GM19240 (cell line): Measurements from ENCODE around the gene COL9A3.

Experiments used
- DNase-seq: peaks from one replicate; pipeline ENCODE4 v3.0.0; 2011; ENCODE audit warnings: low spot score; ENCODE audit not compliant: insufficient read length

COL9A3 gene

GRCh38 chr20:62778601-62779416, 38.0 kb upstream of the COL9A3 start:
- DNase-seq, result no peak

- DNase-seq, result no peak
Observed at GRCh38 chr20:62779417-62779685, 37.5 kb upstream of the COL9A3 start.

- no peak for DNase-seq
Observed at GRCh38 chr20:62780204-62780603, 36.6 kb upstream of the COL9A3 start.

- DNase-seq, result no peak
Observed at GRCh38 chr20:62780696-62781095, 36.2 kb upstream of the COL9A3 start.

DNA sequence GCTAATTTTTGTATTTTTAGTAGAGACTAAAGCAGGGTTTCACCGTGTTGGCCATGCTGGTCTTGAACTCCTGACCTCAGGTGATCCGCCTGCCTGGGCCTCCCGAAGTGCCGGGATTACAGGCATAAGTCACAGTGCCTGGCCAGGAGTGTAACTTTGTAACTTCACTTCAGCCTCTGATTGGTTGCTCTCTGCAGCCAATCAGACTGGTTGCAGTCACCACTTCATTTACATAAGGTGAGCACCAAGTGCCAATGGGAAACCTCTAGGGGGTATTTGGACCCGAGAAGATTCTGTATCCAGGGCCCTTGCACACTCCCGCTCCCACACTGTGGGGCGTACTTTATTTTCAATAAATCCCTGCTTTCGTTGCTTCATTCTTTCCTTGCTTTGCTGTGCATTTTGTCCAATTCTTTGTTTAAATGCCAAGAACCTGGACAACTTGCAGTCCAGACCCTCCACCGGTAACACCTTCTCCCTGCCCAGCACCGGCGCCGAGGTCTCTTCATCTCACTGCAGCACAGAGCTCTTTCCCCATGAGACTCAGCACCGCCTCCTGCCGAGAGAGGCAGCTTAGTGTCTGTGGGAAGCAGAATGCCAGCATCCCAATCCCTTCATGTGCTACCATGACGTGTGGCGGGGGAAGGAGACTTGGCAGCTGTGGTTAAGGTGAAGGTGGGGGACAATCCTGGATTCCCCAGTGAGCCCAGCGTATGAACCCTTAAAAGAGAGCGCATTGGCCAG, 34.5 kb upstream of the COL9A3 start:
- no peak for DNase-seq

GRCh38 chr20:62782893-62783278, 34.0 kb upstream of the COL9A3 start:
- no peak for DNase-seq

DNA sequence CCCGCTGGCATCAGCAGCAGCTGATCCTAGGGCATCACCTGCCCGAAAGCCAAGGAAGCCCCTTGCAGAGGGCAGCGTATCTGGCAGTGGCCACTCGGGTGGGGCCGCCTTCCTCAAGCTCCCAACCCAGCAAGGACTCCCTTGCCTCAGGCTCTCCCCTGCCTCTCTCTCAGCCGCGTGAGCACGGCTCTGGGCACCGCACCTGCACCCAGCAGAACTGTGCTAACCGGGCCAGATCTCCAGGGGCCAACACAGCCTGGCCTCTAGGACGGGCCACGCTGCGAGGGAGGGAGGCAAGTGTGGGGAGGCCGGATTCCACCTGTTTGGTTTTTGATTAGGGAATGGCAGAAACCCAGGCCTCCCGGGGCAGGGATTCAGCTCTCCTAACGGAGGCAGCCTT, 32.4 kb upstream of the COL9A3 start:
- no peak for DNase-seq

GRCh38 chr20:62785393-62785792, 31.5 kb upstream of the COL9A3 start:
- DNase-seq, result no peak

GRCh38 chr20:62786157-62786556, 30.7 kb upstream of the COL9A3 start:
- no peak for DNase-seq

DNA sequence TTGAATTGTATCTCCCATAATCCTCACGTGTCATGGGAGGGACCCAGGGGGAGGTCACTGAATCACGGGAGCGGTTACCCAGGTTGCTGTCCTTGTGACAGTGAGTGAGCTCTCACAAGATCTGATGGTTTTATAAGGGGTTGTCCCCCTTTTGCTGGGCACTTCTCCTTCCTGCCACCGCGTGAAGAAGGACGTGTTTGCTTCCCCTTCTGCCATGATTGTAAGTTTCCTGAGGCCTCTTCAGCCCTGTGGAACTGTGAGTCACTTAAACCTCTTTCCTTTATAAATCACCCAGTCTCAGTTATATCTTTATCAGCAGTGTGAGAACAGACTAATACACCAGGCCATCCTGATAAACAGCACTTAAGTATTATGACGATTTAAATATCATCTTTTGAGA, 29.5 kb upstream of the COL9A3 start:
- DNase-seq, result no peak

DNA sequence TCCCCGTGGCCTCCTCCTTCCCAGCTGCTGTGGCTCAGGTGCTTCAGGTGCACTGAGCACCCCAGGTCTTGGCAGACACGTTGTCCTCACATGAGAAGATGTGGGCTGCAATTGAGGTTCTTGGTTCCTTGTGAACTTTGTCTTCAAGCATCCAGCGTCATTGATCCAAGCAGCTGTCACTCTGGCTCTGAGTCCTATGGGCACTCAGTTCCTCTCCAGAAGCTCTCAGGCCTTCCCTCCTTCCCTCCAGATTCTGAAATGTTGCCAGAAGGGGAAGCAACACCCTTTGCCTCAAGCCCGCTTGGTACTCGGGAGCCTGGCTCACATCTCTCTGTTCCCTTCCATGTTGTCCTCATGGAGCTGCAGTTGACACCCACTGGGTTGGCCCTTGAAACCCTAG, 29.0 kb upstream of the COL9A3 start:
- DNase-seq, result no peak

DNA sequence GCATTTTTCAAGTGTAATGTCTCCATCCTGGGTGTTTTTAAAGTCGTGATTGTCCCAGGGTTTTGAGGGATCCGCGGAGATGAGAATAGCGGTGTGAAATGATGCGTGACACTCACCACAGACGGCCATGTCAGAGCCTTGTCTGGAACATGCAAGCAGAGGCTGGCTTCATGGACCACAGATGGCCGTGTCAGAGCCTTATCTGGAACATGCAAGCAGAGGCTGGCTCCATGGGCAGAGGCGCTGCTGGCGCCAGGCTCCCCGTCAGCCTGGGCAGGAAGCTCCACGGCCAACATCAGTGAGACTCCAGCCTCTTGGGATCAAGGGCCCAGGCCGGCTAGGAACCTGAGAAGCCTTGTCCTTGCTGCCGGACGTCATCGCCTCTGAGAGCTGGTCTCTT, 28.2 kb upstream of the COL9A3 start:
- no peak for DNase-seq

DNA sequence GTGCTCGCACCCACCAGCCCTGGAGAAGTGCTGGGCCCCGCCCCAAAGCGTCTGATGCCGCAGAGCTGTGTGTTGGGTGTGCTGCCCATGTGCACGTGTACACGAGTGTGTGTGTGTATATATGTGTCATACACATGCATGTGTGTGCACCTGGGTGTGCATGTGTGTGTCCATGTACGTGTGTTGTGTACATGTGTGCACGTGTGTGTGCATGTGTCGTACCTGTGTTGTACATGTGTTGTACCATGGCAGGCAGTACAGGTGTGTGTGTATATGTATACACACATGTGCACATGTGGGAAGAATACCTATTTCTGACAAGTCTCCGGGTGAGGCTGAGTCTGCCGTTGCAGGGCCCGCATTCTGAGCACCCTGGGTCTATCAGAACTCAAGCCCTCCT, 26.8 kb upstream of the COL9A3 start:
- no peak for DNase-seq

DNA sequence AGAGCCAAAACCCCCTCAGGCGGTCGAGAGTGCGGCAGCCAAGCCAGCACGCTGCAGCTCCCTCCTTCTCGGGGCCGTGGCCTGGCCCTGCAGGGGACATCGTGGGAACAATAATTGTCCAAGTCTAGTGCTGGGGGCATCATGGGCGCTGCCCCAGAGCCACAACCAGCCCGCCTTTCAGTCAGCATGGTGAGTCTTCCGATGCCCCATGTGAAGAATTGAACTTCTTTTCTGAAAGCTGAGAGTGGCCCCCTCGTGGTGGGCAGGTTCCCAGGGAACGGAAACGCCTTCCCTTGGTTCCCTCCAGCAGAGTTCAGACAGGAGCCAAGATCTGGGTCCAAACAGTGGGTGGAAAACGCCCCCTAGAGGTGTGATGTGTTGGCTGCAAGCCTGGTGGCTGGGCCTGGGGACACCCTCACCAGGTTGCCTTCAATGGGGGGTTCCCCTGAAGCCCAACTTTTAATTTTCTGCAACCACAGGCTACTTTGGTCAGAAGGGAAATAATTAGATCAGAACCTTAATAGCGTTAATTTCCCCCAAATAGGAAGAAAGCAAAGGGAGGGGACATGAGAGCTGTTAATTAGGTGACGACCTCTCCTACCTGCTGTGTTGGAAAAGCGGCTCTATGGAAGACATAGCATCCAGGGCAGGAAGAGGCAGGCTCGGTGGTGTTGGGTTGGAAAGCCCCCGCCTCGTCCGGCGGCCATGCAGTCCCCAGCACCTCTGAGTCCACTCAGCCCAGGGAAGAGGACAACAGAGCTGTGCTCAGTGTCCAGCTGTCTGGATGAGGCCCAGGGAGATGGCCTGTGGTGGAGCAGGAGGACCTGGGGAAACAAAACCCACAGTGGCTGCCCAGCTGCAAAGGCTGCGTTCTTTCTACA, 25.3 kb upstream of the COL9A3 start:
- no peak for DNase-seq

- no peak for DNase-seq
Observed at GRCh38 chr20:62792182-62792939, 24.5 kb upstream of the COL9A3 start.

DNA sequence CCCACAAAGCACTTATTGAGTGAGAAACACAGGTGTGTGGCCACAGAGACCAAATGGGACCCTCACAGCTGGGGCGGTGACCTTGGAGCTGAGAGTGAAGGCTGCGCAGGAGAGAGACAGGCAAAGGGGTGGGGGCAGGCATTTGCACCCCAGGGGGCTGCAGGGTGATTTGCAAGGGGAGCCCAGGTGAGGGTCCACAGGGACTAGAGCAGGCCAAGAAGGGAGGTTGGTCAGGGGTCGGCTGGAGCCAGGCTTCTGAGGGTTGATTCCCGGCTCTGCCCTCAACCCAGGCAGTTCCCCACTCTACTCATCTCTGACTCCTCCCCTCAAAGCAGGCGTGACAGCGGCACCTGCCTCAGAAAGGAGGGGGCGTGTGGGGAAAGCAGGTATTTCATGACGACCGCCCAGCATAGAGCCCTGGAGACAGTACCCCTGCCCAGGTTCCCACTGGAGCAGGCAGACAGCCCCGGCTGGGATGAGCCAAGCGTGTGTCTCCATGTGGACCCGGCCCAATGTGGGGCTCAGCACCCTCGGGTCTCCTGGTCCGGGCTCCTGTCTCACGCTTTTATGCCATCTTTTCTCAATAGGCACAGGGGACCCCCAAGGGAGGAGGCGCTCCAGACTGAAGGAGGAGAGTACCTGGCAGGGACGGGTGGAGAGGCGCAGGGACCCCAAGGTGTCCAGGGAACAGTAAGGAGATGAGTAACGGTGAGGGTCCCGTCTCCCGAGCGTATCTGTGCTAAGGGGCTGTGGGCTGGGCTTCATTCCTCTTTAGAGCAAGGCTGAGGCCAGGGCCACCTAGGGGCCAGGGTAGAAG, 23.7 kb upstream of the COL9A3 start:
- no peak for DNase-seq

DNA sequence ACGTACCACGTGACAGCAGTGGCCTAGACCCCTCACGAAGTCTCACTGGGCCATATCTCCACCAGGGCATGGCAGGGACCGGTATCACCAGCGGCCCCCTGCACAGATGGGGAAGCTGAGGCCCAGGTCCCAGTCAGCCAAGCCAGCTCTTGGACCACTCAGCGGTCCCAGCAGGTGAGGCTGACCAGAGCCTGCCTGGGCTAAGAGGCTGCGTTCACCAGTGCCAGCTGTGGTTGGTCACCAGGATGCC, 23.2 kb upstream of the COL9A3 start:
- no peak for DNase-seq

GRCh38 chr20:62794007-62794724, 22.7 kb upstream of the COL9A3 start:
- DNase-seq, result peak; percentile 91

DNA sequence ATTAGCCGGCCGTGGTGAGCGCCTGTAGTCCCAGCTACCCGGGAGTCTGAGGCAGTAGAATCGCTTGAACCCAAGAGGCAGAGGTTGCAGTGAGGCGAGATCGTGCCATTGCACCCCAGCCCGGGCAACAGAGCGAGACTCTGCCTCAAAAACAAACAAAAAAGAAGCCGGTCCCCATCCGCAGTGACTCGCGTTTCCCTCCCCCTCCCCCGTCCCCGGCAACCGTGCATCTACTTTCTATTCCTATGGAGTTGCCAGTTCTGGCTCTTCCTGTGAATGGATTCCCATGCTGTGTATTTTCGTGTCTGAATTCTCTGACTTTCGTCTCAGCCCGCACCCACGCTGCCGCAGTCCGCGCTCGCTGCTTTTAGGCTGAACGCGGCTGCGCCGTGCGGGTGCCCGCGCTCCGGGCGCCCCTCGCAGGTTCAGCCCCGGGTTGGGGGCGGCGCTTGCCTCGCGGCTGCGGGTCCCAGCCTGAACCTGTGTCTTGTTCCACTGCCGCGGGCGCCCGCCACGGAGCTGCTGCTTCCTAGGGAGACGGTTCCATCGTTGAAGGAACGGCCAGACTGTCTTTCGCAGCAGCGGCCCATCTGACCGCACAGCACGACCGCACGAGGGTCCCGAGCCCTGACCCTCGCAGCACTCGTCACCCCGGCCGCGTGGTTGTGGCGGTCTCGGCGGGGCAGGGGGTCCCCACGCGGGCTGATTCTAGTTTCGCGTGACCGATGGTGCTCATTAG, 21.7 kb upstream of the COL9A3 start:
- no peak for DNase-seq
